ENCODE data around the gene FAM13C. TPM values are rescaled to one million over a fixed set of nuclear protein-coding genes. Genes with fewer than 3 reads are reported as not detected.

FAM13C gene
- total and polyA plus RNA-seq, 2 of the 4 experiments (the other 2 are of a cell fraction): 1.6 to 2.9 TPM

DNA sequence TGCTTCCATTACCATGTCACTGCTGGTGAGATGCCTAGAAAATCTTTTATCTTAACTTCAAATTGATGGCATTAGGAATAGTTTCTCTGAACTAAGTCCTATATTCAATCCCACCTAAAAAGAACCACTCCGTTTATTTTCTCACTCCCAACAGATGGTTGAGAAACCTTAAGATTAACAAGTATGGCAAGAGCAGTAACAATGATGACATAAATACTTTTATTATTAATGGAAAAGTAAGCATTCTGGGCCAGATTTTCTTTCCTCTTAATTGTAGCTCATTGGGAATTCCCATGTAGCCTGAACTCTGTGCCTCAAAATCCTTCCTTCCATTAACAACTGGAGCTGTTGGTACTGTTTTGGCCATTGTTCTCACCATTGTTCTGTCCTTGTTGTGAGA, 21.1 kb upstream of the FAM13C start:
- Histone ChIP-seq H3K9me3 (ENCODE audit: control insufficient read depth, insufficient read depth, low read length) (peaks cover 7% of the 10 kb centered on the region), H4K91ac (ENCODE audit: insufficient read depth, low read depth, low read length) (no peak overlapping the region), H3K14ac (replicated peaks; ENCODE audit: low read depth, low read length) (peak overlapping the region; percentile 82; the same call in 1 of the 2 replicates), H3K27ac (ENCODE audit: insufficient read depth, low read length) (peak overlapping the region; percentile 75; the same call in 1 of the 2 replicates), H4K20me1 (ENCODE audit: insufficient read depth, low read length) (no peaks in the 10 kb centered on the region), H2BK5ac (ENCODE audit: low read depth, low read length, poor library complexity, severe bottlenecking) (peak overlapping the region; percentile 94), H2AFZ (replicated peaks; ENCODE audit: low read length, poor library complexity) (no peak overlapping the region), H3K27me3 (ENCODE audit: control insufficient read depth, insufficient read depth, low read length) (no peaks in the 10 kb centered on the region), H3K23ac (ENCODE audit: low read depth, low read length) (peak overlapping the region; percentile 29; the same call in 1 of the 2 replicates), H2BK120ac (ENCODE audit: low read depth, low read length) (peak overlapping the region; percentile 88), H2AK5ac (ENCODE audit: low read depth, low read length) (peak overlapping the region; percentile 41; the same call in 1 of the 2 replicates), H3K56ac (ENCODE audit: extremely low read depth, insufficient read depth, low read length) (no peak overlapping the region), H4K5ac (ENCODE audit: low read depth, low read length) (peak overlapping the region; percentile 89; the same call in 1 of the 2 replicates), H3K36me3 (ENCODE audit: control insufficient read depth, insufficient read depth, low read length) (no peaks in the 10 kb centered on the region), H3K4me1 (ENCODE audit: control insufficient read depth, insufficient read depth, low read length) (peaks cover 10% of the 10 kb centered on the region), H3K4ac (ENCODE audit: low read depth, low read length) (peak overlapping the region; percentile 71; the same call in 1 of the 2 replicates), H3K9me1 (ENCODE audit: insufficient read depth, low read length) (no peaks in the 10 kb centered on the region; the same call in 1 of the 2 replicates), H3K18ac (ENCODE audit: low read depth, low read length) (peak overlapping the region; percentile 100), H3K9ac (ENCODE audit: low read depth, low read length) (no peak overlapping the region), H3K4me2 (ENCODE audit: low read depth, low read length) (peak overlapping the region; percentile 68), H2BK20ac (ENCODE audit: low read depth, low read length) (peak overlapping the region; percentile 91; the same call in 1 of the 2 replicates), H2BK15ac (ENCODE audit: low read depth, low read length) (peak overlapping the region; percentile 30; the same call in 2 of the 3 replicates), H3K79me1 (ENCODE audit: low read depth in 1 of 2, low read length in 2 of 2) (no peaks in the 10 kb centered on the region), H4K8ac (ENCODE audit: low read depth in 2 of 2, low read length in 2 of 2) (peak overlapping the region in 1 of 2 experiments; percentile 77; a peak in 2 of 4 replicates), H3K4me3 (ENCODE audit: insufficient read depth, low read depth, low read length) (no peak overlapping the region), H2AK9ac (replicated peaks; ENCODE audit: low read depth, low read length, poor library complexity) (no peak overlapping the region)
- ATAC-seq (ENCODE audit: low read depth) (no peak), DNase-seq (peak; percentile 54)
- dilution Hi-C loops (cut with HindIII; ENCODE audit: low sequenced_read_pairs, unreplicated experiment): no loop called here
- no CpG with 5 or more reads among the region's 1 CpG for WGBS, 2 experiments (ENCODE audit: extremely low coverage in 2 of 2, insufficient read length in 1 of 2)
- intact Hi-C loops (cut with micrococcal nuclease): no loop called here
- in situ Hi-C loops (cut with MboI; ENCODE audit: low sequenced_read_pairs): no loop called here
- TF ChIP-seq CEBPB (IDR thresholded peaks at IDR 0.05; ENCODE audit: low read depth, low read length): no peak
- TF ChIP-seq POLR2A (IDR thresholded peaks at IDR 0.05; ENCODE audit: low read depth, low read length): no peak
- TF ChIP-seq, protein P1, sequence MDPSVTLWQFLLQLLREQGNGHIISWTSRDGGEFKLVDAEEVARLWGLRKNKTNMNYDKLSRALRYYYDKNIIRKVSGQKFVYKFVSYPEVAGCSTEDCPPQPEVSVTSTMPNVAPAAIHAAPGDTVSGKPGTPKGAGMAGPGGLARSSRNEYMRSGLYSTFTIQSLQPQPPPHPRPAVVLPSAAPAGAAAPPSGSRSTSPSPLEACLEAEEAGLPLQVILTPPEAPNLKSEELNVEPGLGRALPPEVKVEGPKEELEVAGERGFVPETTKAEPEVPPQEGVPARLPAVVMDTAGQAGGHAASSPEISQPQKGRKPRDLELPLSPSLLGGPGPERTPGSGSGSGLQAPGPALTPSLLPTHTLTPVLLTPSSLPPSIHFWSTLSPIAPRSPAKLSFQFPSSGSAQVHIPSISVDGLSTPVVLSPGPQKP (IDR thresholded peaks at IDR 0.05; ENCODE audit: borderline replicate concordance, low read depth, low read length): no peak
- TF ChIP-seq SMC3 (IDR thresholded peaks at IDR 0.05; ENCODE audit: low read depth, low read length): no peak
- no peak for TF ChIP-seq NFE2L2 (IDR thresholded peaks at IDR 0.05; ENCODE audit: low read depth, low read length)
- TF ChIP-seq MAZ (IDR thresholded peaks at IDR 0.05; ENCODE audit: borderline replicate concordance, low read depth, low read length): no peak
- TF ChIP-seq FOS (IDR thresholded peaks at IDR 0.05; ENCODE audit: low read depth, low read length): no peak
- TF ChIP-seq, protein P2, sequence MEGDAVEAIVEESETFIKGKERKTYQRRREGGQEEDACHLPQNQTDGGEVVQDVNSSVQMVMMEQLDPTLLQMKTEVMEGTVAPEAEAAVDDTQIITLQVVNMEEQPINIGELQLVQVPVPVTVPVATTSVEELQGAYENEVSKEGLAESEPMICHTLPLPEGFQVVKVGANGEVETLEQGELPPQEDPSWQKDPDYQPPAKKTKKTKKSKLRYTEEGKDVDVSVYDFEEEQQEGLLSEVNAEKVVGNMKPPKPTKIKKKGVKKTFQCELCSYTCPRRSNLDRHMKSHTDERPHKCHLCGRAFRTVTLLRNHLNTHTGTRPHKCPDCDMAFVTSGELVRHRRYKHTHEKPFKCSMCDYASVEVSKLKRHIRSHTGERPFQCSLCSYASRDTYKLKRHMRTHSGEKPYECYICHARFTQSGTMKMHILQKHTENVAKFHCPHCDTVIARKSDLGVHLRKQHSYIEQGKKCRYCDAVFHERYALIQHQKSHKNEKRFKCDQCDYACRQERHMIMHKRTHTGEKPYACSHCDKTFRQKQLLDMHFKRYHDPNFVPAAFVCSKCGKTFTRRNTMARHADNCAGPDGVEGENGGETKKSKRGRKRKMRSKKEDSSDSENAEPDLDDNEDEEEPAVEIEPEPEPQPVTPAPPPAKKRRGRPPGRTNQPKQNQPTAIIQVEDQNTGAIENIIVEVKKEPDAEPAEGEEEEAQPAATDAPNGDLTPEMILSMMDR (conservative IDR thresholded peaks at IDR 0.05; ENCODE audit: low read depth, low read length): no peak
- TF ChIP-seq MAFK (IDR thresholded peaks at IDR 0.05; ENCODE audit: low read depth, low read length): no peak
- TF ChIP-seq, protein P3, sequence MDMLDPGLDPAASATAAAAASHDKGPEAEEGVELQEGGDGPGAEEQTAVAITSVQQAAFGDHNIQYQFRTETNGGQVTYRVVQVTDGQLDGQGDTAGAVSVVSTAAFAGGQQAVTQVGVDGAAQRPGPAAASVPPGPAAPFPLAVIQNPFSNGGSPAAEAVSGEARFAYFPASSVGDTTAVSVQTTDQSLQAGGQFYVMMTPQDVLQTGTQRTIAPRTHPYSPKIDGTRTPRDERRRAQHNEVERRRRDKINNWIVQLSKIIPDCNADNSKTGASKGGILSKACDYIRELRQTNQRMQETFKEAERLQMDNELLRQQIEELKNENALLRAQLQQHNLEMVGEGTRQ (IDR thresholded peaks at IDR 0.05; ENCODE audit: low read depth, low read length): no peak
- ChIA-PET POLR2A (ENCODE audit: unreplicated experiment) (no interaction called here), CTCF (interaction anchor here (1.1 kb wide), 1 partner anchor 11 kb away, joined by 3 read pairs; no protein-coding TSS in a partner anchor)
- BruUV-seq (replicated peaks): no TSS peak
